NCI-H345 treated with DMSO at 0.1 percent for 48 hours (cell line): ENCODE results near the gene FAF2.
"Not testable (repeated sequence)": the region's sequence is repeated elsewhere in the genome, so short reads cannot be mapped to it uniquely, and the experiment has no call there.

Source experiments
- DNase-seq: peaks from one replicate; lab custom pipeline; 2025; ENCODE audit not compliant: unreplicated experiment; lab: John Stamatoyannopoulos, UW

Gene FAF2

DNA sequence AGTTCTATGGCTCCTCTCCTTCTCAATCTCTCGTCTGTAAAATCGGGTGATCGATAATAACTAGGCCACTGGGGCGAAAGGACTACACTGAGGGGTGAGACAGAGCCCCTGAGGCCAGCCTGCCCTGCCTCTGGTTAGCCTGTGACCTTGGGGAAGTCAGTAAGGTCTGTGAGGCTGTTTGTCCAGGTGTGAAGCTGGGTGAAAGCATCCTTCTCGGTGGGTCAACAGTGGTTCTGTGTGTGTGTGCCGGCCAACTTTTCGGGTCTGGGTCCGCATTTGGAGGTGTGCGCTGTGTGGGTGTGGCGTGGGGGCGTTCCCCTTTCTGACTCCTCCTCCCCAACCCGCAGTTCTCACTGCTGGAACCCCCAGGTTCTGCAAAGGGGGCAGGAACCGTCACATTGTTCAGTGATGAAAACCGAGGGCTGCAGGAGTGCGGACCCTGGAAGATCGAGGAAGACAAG, 94.0 kb downstream of the FAF2 start:
- DNase-seq, result no peak

DNA sequence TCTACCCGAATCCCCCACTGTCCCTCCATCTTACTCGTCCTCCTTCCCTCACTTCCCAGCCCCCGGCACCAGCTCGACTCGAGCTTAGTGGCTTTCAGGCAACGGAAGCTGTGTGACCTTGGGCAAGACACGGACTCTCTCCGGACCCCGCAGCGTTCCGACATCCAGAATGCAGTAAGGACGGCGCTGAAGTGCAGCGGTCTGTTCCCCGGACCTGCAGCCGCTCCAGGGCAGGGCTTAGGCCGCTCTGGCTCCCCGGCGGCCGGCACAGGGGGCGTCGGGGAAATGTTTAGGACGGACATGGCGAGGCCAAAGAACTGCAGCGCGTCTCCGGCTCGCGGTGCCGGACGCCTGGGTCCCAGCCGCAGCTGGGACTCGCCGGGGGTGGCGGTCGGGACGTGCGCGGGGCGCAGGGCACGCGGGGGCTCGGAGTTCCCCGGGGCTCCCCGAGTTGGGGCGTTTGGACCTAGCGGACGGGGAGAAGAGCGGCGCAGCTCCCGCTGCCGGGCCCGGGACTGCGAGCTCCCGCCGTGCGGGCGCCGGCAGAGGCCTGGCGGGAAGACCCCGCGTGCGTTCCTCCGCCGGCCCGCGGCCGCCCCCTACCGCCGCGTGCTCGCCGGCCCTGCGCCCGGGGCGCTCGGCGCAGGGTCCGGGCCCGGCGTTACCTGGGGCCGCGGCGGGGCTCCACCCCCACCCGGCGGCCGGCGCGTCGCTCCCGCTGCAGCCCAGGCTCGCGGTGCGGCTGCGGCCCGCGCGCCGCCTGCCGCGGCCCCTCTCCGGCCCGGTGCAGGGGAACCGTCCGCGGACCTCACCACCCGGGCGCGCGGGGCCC, 94.6 kb downstream of the FAF2 start:
- no peak for DNase-seq

DNA sequence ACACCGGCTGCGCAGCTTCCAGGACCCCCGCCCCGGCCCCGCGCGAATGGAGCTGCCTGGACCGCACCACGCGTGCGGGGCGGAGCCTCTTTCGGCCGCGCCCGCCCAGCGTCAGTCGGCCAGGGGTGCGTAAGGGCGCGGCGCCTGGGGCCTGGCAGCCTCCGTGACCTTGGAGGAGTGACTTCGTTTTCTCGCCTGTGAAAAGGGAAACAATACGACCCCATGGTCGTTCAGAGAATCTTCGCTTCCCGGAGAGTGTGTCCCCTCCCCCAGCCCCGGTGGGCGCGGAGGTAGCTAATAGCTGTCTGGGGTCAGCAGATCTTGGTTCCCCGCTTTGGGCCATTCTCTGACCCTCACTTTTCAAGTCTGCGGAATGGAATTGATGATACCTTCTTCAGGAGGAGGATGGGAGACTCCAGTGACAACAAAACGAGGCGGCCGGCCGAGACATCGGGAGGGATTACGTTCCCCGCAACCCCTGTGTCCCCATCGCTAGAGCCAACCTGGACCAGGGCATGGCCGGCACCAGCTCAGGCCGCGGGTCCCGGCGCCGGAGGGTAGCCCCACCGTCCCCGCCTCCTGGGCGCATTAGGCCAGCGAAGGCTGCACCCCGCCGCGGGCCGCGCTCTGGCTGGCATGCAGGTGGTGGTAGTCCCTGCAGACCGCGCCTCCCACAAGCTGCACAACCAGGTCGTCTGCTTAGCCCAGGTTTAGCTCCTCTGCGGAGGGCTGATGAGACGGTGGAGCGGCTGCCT, 95.4 kb downstream of the FAF2 start:
- peak; percentile 71 for DNase-seq

DNA sequence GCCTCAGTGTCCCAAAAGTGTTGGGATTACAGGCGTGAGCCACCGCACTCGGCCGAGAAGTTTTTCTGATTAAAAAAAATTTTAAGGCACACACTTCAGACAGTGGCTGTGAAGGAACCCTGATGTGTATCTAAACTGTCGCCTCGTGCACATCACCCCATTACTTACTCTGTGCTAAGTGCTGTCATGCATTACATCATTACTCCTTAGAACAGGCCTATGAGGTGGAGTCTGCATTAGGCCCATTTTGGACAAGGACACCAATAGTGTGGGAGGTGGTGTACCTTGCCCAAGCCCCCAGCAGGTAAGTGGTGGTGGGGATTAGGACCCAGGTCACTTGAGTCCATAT, 97.2 kb downstream of the FAF2 start:
- no peak for DNase-seq

DNA sequence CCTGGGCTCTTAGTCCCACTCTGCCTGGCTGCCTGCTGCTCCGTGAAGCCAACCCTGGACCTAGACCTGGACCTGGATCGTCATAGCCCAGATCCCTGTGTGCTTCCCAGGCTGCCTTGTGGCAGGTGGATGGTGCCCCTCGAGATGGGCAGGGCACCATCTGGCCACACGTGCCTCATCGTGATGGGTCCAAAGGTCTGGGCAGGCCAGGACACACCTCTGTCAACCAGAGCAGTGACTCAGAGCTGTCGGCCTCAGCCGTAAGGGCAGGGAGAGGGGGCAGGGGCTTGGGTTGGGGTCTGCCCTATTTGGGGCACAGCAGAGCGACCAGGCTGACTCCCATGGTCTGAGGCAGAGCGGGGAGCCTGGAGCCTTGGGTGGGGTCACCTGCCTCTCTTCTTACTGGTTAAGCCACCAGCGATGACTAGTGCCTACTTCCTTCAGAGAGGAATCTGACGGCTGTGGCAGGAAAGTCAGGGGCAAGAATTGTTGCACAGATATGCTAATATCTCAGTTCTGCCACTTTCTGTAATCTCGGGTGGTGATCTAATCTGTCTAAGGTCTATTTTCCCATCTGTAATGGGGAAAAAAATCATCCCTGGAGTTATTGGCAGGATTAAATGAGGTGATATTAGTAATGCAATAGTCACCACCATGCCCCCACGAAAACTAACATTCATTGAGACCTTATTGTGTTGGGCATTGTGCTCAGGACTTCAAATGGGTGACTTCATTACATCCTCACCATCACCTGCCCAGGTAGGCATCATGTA, 97.7 kb downstream of the FAF2 start:
- DNase-seq, result no peak

DNA sequence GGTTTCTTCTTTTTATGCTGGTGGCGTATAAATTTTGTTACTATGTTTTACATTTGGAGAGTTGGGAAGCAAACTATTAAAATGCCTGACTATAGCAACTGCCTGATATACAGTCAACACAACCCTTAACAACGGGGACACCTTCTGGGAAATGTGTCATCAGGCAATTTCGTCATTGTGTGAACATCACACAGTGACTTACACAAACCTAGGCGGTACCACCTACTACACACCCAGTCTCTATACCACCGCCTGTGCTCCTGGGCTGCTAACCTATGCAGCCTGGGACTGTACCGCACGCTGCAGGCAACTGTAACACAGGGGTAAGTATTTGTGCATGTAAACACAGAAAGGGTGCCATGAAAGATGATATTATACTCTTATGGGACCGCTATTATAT, 99.6 kb downstream of the FAF2 start:
- no peak for DNase-seq

DNA sequence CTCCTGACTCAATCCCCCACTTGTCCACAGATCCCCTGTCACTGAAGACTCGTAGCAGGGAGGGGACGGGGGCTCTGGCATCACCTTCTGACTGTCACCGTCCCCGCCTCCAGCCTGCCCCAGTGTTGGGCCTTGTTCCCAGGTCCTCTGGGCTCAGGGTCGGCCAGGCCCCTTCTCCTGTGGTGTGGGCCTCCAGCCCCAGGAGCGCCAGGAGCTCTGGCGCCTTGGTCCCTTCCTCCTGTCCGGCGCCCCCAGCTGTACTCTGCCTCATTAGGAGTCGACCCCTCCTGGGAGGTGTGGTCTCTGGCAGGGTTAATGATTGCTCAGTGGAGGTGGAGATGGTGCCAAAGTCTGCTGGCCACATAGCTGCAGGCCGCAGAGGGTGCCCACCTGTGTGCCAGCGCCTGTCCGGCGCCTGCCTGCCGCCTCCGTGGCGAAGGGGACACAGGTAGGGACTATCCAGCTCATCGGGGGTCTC, 100.8 kb downstream of the FAF2 start, which contains the start of gene CDHR2:
CDHR2 (plus strand) TSS at position 376 of the 478 bp plus-strand sequence. CDS start 16,011 bp downstream, outside the sequence.
- DNase-seq, result no peak

DNA sequence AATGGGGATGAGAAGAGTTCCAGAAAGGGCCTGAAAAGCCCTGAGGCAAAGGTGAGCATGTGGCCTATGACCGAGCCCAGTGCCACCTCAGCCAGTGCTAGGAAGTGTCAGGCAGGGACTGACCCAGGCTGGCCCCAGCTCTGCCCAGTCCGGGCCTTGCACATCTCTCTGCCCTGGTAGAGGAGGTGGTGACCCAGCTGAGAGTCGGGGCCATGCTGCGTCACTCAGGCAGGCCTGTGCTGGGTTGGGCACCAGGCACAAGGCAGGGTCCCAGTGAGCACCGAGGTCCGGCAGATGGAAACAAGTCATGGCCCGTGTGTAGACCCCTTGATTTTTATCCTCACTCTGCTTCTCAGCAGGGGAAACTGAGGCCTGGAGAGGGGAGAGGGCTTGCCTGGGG, 101.7 kb downstream of the FAF2 start:
- DNase-seq, result no peak

DNA sequence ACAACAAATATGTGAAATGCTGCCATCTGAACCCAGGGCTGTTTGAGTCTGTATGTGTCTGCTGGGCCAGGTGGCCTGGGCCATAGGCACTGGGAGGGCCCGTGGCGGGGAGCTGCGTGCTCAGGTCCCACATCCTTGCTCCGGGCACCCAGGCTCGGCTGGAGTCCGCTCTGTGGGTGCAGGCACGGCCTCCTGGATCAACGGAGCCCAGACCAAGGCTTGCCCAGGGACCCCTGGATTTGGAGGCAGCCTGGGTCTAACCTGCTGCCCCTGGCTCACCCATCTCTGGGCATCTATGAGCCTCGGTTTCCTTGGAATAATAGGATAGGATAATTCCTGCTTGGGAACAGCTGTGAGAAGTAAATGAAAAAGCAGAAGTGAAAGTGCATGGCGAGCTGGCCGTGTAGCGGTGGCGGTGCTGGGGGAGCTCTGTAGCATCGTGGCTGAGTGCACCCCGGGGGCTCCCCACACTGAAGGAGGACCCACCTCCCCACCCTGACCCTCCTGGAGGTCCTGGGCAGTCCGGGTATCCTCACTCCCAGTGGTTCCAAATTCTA, 102.2 kb downstream of the FAF2 start:
- no peak for DNase-seq

DNA sequence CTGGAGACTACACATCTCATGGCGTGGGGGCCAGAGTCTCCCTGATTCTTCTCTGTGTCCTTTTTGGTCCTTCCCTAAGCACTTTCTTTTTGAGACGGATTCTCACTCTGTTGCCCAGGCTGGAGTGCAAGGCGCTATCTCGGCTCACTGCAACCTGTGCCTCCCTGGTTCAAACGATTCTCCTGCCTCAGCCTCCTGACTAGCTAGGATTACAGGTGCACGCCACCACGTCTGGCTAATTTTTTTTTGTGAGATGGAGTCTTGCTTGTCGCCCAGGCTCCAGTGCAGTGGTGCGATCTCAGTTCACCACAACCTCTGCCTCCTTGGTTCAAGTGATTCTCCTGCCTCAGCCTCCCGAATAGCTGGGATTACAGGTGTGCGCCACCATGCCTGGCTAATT, 102.8 kb downstream of the FAF2 start:
- DNase-seq, result not testable (repeated sequence)

DNA sequence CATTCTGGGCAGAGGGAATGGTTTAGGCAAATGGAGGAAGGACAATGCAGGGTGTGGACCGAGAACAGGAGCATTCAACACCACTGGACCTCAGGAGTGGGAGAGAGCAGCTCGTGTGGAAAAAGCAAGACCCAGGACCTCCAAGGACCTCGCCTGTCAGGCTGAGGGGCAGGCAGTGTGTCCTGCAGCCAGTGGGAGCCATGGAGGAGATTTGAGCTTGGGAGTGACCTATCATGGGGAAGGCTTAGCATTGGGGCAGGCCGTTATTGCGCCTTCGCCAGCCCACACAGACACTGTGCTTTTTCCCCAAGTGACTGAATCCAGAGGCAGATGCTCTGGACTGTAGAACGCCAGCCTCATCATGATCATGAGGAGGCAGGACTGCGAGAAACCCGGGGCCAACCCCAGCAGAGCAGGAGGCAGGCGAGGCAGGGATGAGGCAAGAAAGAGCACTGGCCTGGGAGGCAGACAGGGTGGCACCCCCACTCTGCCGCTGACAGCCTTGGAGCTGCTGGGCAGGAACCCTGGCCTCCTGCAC, 104.2 kb downstream of the FAF2 start:
- no peak for DNase-seq

DNA sequence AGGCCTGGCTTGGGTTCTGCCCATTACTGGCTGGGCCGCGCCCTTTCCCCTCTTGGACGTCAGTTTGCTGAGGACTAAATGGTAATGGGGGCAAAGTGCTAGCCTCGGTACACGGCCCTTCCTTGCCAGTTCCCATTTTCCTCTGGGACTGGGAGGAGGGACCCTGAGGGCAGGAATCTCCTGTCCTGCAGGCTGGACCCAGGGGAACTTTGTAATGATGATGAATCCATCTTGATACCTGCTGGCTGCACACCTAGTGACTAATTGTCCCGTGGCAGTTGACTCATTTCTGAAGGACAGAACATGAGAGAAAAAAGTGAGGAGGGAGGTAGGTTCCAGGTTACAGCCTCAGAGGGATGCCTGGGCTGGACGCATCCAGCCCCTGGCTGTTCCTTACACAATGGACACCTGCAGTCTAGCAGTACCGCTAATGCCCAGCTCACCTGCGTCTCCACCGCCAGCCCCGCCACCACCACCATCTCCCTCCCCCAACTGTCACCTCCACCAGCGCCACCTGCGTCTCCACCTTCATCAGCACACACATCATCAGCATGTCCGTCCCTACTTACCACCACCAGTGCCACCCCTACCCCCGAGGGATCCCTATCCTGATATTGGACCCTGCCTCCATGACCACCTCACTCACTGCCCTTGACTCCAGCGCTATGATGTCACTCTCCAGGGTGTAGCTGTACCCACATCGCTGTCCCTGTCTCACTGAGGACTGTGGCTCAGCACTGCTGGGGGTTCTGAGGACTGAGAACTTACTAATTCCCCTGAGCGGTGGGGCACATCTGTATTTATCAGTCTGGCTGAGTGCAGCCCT, 105.3 kb downstream of the FAF2 start:
- DNase-seq, result no peak

DNA sequence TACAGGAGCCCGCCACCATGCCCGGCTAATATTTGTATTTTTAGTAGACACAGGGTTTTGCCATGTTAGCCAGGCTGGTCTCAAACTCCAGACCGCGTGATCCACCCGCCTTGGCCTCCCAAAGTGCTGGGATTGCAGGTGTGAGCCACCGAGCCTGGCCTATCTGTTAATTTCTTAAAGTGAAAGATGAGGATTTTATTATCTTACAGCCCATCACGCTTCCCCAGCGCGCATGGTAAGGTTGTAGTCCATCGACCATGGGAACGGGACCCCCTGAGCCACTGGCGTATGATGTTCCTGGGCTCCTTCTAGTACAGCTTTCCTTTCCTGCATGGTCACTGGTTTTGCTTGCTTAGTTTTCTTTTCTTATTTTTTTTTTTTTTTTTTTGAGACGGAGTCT, 109.7 kb downstream of the FAF2 start:
- no peak for DNase-seq
